Measurements from ENCODE around the gene LY9. TPM values are rescaled to one million over a fixed set of nuclear protein-coding genes. Genes with fewer than 3 reads are reported as not detected.

LY9 gene
- total and polyA plus RNA-seq, 3 donors from 2014 or later = 0.68 to 0.71 TPM; not detected in 1

GRCh38 chr1:160810486-160810885 is 14.5 kb downstream of the LY9 start:
- 58 to 78% methylated on average over 1 of the region's 1 CpG for WGBS, 2 donors
- no peaks in the 10 kb centered on the region for H3K9me3 ChIP-seq
- DNase-seq = no peak
- H3K27me3 ChIP-seq = no peaks in the 10 kb centered on the region
- no peak overlapping the region for H3K4me3 ChIP-seq
- H3K36me3 ChIP-seq (ENCODE audit: low read depth, missing control alignments) = no peaks in the 10 kb centered on the region
- no peak overlapping the region for H3K27ac ChIP-seq
- no peak for TF ChIP-seq POLR2A (IDR thresholded peaks at IDR 0.05)
- no peak for TF ChIP-seq CTCF (IDR thresholded peaks at IDR 0.05)
- intact Hi-C loops (cut with DNase I; ENCODE audit: low total_unique reads) = no loop called here
- no peaks in the 10 kb centered on the region for H3K4me1 ChIP-seq

- no peak overlapping the region for H3K4me3 ChIP-seq
- H3K9me3 ChIP-seq = no peaks in the 10 kb centered on the region
- 83 to 92% methylated on average over 2 of the region's 2 CpGs for WGBS, 2 donors
- TF ChIP-seq POLR2A (IDR thresholded peaks at IDR 0.05) (no peak), CTCF (IDR thresholded peaks at IDR 0.05) (no peak)
- no peak overlapping the region for H3K27ac ChIP-seq
- no peaks in the 10 kb centered on the region for H3K27me3 ChIP-seq
- no peaks in the 10 kb centered on the region for H3K36me3 ChIP-seq (ENCODE audit: low read depth, missing control alignments)
- no peaks in the 10 kb centered on the region for H3K4me1 ChIP-seq
- intact Hi-C loops (cut with DNase I; ENCODE audit: low total_unique reads) = no loop called here
- no peak for DNase-seq
Measured at GRCh38 chr1:160811147-160811546, 15.2 kb downstream of the LY9 start.

GRCh38 chr1:160813215-160813614 is 17.2 kb downstream of the LY9 start:
- no peaks in the 10 kb centered on the region for H3K4me1 ChIP-seq
- no peaks in the 10 kb centered on the region for H3K27me3 ChIP-seq
- no peaks in the 10 kb centered on the region for H3K36me3 ChIP-seq (ENCODE audit: low read depth, missing control alignments)
- H3K27ac ChIP-seq = no peak overlapping the region
- intact Hi-C loops (cut with DNase I; ENCODE audit: low total_unique reads) = no loop called here
- TF ChIP-seq CTCF (IDR thresholded peaks at IDR 0.05) (no peak), POLR2A (IDR thresholded peaks at IDR 0.05) (no peak)
- 86 to 90% methylated on average over 7 of the region's 7 CpGs for WGBS, 2 donors
- no peak overlapping the region for H3K4me3 ChIP-seq
- DNase-seq = no peak
- H3K9me3 ChIP-seq = no peaks in the 10 kb centered on the region

- no peak overlapping the region for H3K4me3 ChIP-seq
- TF ChIP-seq CTCF (IDR thresholded peaks at IDR 0.05) (no peak), POLR2A (IDR thresholded peaks at IDR 0.05) (no peak)
- H3K9me3 ChIP-seq = no peaks in the 10 kb centered on the region
- no peaks in the 10 kb centered on the region for H3K27me3 ChIP-seq
- intact Hi-C loops (cut with DNase I; ENCODE audit: low total_unique reads) = no loop called here
- WGBS, 2 donors = 83 to 94% methylated on average over 6 of the region's 6 CpGs
- H3K4me1 ChIP-seq = no peaks in the 10 kb centered on the region
- H3K27ac ChIP-seq = no peak overlapping the region
- no peaks in the 10 kb centered on the region for H3K36me3 ChIP-seq (ENCODE audit: low read depth, missing control alignments)
- DNase-seq = no peak
Measured at GRCh38 chr1:160814316-160814715, 18.3 kb downstream of the LY9 start.

GRCh38 chr1:160814856-160815255 is 18.9 kb downstream of the LY9 start:
- WGBS, 2 donors = 94% methylated on average over 8 of the region's 8 CpGs
- H3K27ac ChIP-seq = no peak overlapping the region
- no peaks in the 10 kb centered on the region for H3K4me1 ChIP-seq
- H3K4me3 ChIP-seq = no peak overlapping the region
- TF ChIP-seq POLR2A (IDR thresholded peaks at IDR 0.05) (no peak), CTCF (IDR thresholded peaks at IDR 0.05) (no peak)
- intact Hi-C loops (cut with DNase I; ENCODE audit: low total_unique reads) = no loop called here
- no peak for DNase-seq
- H3K9me3 ChIP-seq = no peaks in the 10 kb centered on the region
- no peaks in the 10 kb centered on the region for H3K27me3 ChIP-seq
- no peaks in the 10 kb centered on the region for H3K36me3 ChIP-seq (ENCODE audit: low read depth, missing control alignments)

Data from testis (tissue), 3 donors.